Activated CD8-positive, alpha-beta memory T cell treated with anti-CD3 and anti-CD28 coated beads, Interleukin-2, amount 10 ng/mL, durations not matched to agents 7 days and 5 days (primary cell): Measurements from ENCODE around the gene FASN. TPM values are rescaled to one million over a fixed set of nuclear protein-coding genes. Genes with fewer than 3 reads are reported as not detected.
"Not testable (repeated sequence)": the region's sequence is repeated elsewhere in the genome, so short reads cannot be mapped to it uniquely, and the experiment has no call there.

Source experiments
- ATAC-seq: fragments of 150-1000 bp; cut with Tn5 transposase; one replicate; pipeline ENCODE4 v1.10.0; 2021; ENCODE audit warnings: moderate library complexity
- CTCF ChIA-PET: fragments of 350-600 bp; sonication (Branson Sonifier 250); formaldehyde crosslinking; loops from one replicate; lab custom pipeline; 2021; ENCODE audit warnings: antibody characterized with exemption; lab: Charles Lee
- DNase-seq: peaks from one replicate; pipeline ENCODE4 v3.0.0-alpha.2; 2020
- H3K27ac Mint-ChIP-seq: one replicate; pipeline ENCODE4 v1.8.0; 2021; ENCODE audit warnings: mild to moderate bottlenecking, mixed read lengths
- H3K27me3 Mint-ChIP-seq: one replicate; pipeline ENCODE4 v1.8.0; 2021; ENCODE audit warnings: mixed read lengths
- H3K36me3 Mint-ChIP-seq: one replicate; pipeline ENCODE4 v1.8.0; 2021; ENCODE audit warnings: mild to moderate bottlenecking, mixed read lengths
- H3K4me1 Mint-ChIP-seq: one replicate; pipeline ENCODE4 v1.8.0; 2021; ENCODE audit warnings: mixed read lengths
- H3K4me3 Mint-ChIP-seq: one replicate; pipeline ENCODE4 v1.8.0; 2021; ENCODE audit warnings: mild to moderate bottlenecking, moderate library complexity, mixed read lengths
- H3K9me3 Mint-ChIP-seq: one replicate; pipeline ENCODE4 v1.8.0; 2022; ENCODE audit warnings: low read depth, mixed read lengths
- total RNA-seq, 2 experiments: library from RNA; stranded (reverse); gene quantifications; one replicate each; pipeline ENCODE4 v1.2.3, GENCODE V29; 2021

The FASN gene
- total RNA-seq, 2 experiments from 2014 or later = 229 to 277 TPM

- no peak for DNase-seq
- ATAC-seq = no peak
- Mint-ChIP-seq H3K36me3 (no peaks in the 10 kb centered on the region), H3K27ac (no peak overlapping the region), H3K4me1 (peaks cover 9% of the 10 kb centered on the region), H3K27me3 (no peaks in the 10 kb centered on the region), H3K4me3 (no peak overlapping the region), H3K9me3 (no peaks in the 10 kb centered on the region)
- CTCF ChIA-PET = no interaction called here
Observed at GRCh38 chr17:82047379-82047778, 50.7 kb downstream of the FASN start.

DNA sequence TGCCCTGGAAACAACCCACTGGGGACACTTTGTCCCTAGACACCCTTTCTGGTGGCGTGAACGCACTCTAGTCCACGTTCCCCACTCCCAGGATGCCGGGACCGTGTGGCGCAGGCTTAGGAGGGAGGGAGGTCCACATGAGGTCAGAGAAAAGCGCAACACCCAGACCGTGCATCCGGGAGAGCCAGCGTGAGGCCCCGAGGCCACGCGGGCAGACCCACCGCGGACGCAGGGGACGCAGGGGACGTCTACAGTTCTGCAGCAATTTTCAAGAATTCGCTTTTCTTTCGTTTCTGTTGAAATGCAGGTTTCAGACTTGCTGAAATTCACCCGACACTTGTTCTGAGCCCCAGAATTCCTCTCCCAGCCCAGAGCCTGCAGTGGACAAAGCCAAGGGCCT is 51.1 kb downstream of the FASN start:
- Mint-ChIP-seq H3K27ac (no peak overlapping the region), H3K27me3 (no peaks in the 10 kb centered on the region), H3K9me3 (no peaks in the 10 kb centered on the region), H3K4me3 (no peak overlapping the region), H3K4me1 (peaks cover 9% of the 10 kb centered on the region), H3K36me3 (no peaks in the 10 kb centered on the region)
- CTCF ChIA-PET = no interaction called here
- ATAC-seq = no peak
- no peak for DNase-seq

DNA sequence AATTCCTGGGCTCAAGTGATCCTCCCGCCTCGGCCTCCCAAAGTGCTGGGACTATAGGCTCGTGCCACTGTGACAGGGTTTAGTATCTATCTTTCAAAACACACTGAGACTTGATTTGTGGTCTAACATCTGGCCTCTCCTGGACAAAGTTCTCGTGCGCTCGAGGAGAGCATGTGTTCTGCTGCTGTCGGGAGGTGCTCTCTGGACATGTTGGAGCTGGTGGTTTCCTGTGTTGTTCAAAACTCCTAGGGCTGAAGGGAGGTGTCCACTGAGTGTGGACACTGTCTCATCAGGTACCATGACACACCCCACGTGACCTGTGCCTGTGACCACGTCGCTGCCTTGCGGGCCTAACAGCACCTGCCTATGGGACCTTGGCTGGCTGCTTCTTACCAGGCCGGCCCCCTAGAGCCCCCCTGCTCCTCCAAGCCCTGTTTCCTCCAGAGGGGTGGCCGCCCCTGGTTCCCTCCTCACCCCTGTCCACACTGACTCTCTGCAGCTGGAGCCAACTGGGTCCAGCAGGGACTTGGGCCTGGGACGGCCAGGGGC is 52.0 kb downstream of the FASN start:
- Mint-ChIP-seq H3K4me3 (no peak overlapping the region), H3K4me1 (peaks cover 12% of the 10 kb centered on the region), H3K27ac (no peak overlapping the region), H3K27me3 (no peaks in the 10 kb centered on the region), H3K36me3 (no peaks in the 10 kb centered on the region), H3K9me3 (no peaks in the 10 kb centered on the region)
- no peak for DNase-seq
- ATAC-seq = no peak
- CTCF ChIA-PET = no interaction called here

- DNase-seq = no peak
- Mint-ChIP-seq H3K9me3 (no peaks in the 10 kb centered on the region), H3K27me3 (no peaks in the 10 kb centered on the region), H3K4me3 (no peak overlapping the region), H3K27ac (no peak overlapping the region), H3K4me1 (peaks cover 10% of the 10 kb centered on the region), H3K36me3 (no peaks in the 10 kb centered on the region)
- no peak for ATAC-seq
- CTCF ChIA-PET = interaction anchor here (0.7 to 1.4 kb wide), 4 partner anchors 11 to 83 kb away, joined by 3 to 4 read pairs (median 3); no protein-coding TSS in a partner anchor
Observed at GRCh38 chr17:82043507-82043906, 54.5 kb downstream of the FASN start.

GRCh38 chr17:82042649-82043048 is 55.4 kb downstream of the FASN start:
- ATAC-seq = no peak
- H3K9me3 Mint-ChIP-seq = no peaks in the 10 kb centered on the region
- H3K27me3 Mint-ChIP-seq = no peaks in the 10 kb centered on the region
- DNase-seq = no peak
- no peak overlapping the region for H3K27ac Mint-ChIP-seq
- H3K36me3 Mint-ChIP-seq = no peaks in the 10 kb centered on the region
- CTCF ChIA-PET = interaction anchor here (0.7 kb wide), 1 partner anchor 84 kb away, joined by 3 read pairs; no protein-coding TSS in a partner anchor
- no peak overlapping the region for H3K4me3 Mint-ChIP-seq
- peaks cover 15% of the 10 kb centered on the region for H3K4me1 Mint-ChIP-seq

DNA sequence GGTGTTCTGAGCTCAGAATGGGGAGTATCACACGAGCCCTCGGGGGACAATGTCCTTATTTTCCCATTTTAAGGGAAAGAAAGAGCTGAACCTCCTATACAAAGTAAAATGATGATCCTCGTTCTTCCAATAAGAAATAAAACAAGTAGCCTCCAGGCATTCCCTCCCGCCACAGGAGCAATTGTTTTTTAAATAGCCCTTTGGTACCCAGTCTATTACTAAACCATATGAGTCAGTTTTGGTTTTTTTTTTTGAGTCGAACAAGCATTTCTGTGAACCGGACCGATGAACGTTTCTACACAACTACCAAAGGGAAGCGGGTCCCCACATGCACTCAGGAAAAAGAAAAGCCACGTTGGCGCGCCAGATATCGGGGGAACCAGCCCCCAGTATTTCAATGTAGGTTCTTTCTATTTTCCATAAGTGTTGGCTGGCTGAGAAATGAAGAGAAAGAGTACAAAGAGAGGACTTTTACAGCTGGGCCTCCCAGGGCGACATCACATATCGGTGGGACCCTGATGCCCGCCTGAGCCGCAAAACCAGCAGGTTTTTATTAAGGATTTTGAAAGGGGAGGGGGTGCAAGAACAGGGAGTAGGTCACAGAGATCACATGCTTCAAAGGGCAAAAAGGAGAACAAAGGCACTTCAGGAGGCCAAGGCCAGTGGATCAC is 56.8 kb downstream of the FASN start:
- H3K27me3 Mint-ChIP-seq = no peaks in the 10 kb centered on the region
- no peaks in the 10 kb centered on the region for H3K9me3 Mint-ChIP-seq
- CTCF ChIA-PET = interaction anchor here (1.0 kb wide), 1 partner anchor 115 kb away, joined by 3 read pairs; no protein-coding TSS in a partner anchor
- peaks cover 18% of the 10 kb centered on the region for H3K4me1 Mint-ChIP-seq
- DNase-seq = no peak
- no peak for ATAC-seq
- H3K27ac Mint-ChIP-seq = no peak overlapping the region
- no peak overlapping the region for H3K4me3 Mint-ChIP-seq
- H3K36me3 Mint-ChIP-seq = no peaks in the 10 kb centered on the region

GRCh38 chr17:82039695-82040299 is 58.2 kb downstream of the FASN start:
- H3K27ac Mint-ChIP-seq = no peak overlapping the region
- peaks cover 7% of the 10 kb centered on the region for H3K36me3 Mint-ChIP-seq
- CTCF ChIA-PET = interaction anchor here (2.5 kb wide), 1 partner anchor 10 kb away, joined by 16 read pairs; no protein-coding TSS in a partner anchor
- ATAC-seq = no peak
- peaks cover 24% of the 10 kb centered on the region for H3K4me1 Mint-ChIP-seq
- no peaks in the 10 kb centered on the region for H3K27me3 Mint-ChIP-seq
- H3K4me3 Mint-ChIP-seq = no peak overlapping the region
- no peak for DNase-seq
- H3K9me3 Mint-ChIP-seq = no peaks in the 10 kb centered on the region

DNA sequence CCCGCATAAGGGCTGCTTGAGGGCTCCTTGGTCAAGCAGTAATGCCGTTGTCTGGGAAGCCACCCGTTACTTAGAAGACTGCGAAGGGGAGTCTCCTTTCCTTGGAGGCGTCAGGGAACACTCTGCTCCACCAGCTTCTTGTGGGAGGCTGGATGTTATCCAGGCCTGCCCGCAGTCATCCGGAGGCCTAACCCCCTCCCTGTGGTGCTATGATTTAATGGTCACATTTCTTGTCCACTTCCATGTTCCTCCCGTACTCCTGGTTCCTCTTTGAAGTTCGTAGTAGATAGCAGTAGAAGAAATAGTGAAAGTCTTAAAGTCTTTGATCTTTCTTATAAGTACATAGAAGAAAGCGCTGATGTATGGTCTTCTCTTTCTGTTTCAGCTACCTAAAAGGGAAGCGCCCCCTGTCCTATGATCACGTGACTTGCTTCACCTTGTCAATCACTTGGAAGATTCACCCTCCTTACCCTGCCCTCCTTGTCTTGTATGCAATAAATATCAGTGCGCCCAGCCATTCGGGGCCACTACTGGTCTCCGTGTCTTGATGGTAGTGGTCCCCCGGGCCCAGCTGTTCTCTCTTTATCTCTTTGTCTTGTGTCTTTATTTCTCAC is 59.1 kb downstream of the FASN start:
- CTCF ChIA-PET = interaction anchor here (1.7 to 3.5 kb wide), 5 partner anchors 9 to 117 kb away, joined by 7 to 16 read pairs (median 13); partner anchors contain the start of genes CENPX and LRRC45

DNA sequence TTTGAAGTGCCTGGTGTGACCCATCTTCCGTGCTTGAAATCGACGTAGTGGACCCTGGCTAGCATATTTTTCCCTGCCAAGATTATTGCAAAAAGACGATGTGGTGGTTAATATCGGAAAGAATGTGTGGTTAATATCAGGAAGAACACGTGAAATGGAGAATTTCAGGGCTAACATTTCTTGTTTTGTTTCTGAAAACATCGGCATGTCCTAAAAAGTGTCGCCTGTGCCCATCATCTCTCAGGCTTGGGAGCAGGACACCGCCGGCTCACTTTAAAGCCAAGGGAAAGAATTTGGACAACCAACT is 60.2 kb downstream of the FASN start:
- peaks cover 24% of the 10 kb centered on the region for H3K4me1 Mint-ChIP-seq
- peaks cover 7% of the 10 kb centered on the region for H3K36me3 Mint-ChIP-seq
- H3K27me3 Mint-ChIP-seq = no peaks in the 10 kb centered on the region
- ATAC-seq (no peak), DNase-seq (no peak)
- H3K4me3 Mint-ChIP-seq = peak overlapping the region; percentile 74
- peak overlapping the region; percentile 91 for H3K27ac Mint-ChIP-seq
- no peaks in the 10 kb centered on the region for H3K9me3 Mint-ChIP-seq
- CTCF ChIA-PET = interaction anchor here (0.6 to 3.5 kb wide), 31 partner anchors 8 to 353 kb away, joined by 3 to 18 read pairs (median 5); partner anchors contain the start of genes CD7, CENPX, FASN and LRRC45

More for the DNA sequence above, 59.1 kb downstream of the FASN start:
- not testable (repeated sequence) for DNase-seq, H3K9me3 Mint-ChIP-seq, H3K27ac Mint-ChIP-seq, ATAC-seq, H3K36me3 Mint-ChIP-seq, H3K4me3 Mint-ChIP-seq, H3K27me3 Mint-ChIP-seq
- peaks cover 24% of the 10 kb centered on the region for H3K4me1 Mint-ChIP-seq

GRCh38 chr17:82037092-82037888 is 60.7 kb downstream of the FASN start, which contains the start of gene DCXR:
TSS of gene DCXR (minus strand) at chr17:82037697. CDS start at chr17:82037682, 15 bp downstream.
- H3K27me3 Mint-ChIP-seq = no peaks in the 10 kb centered on the region
- peaks cover 7% of the 10 kb centered on the region for H3K36me3 Mint-ChIP-seq
- H3K4me3 Mint-ChIP-seq = peak within 1 kb of the TSS; percentile 74
- peak; percentile 95 for ATAC-seq
- peak; percentile 98 for DNase-seq
- CTCF ChIA-PET = interaction anchor here (0.6 to 3.5 kb wide), 33 partner anchors 7 to 353 kb away, joined by 3 to 18 read pairs (median 5); partner anchors contain the start of genes CD7, CENPX, FASN and LRRC45
- H3K9me3 Mint-ChIP-seq = no peaks in the 10 kb centered on the region
- H3K27ac Mint-ChIP-seq = peak within 1 kb of the TSS; percentile 91
- peaks cover 24% of the 10 kb centered on the region for H3K4me1 Mint-ChIP-seq

DNA sequence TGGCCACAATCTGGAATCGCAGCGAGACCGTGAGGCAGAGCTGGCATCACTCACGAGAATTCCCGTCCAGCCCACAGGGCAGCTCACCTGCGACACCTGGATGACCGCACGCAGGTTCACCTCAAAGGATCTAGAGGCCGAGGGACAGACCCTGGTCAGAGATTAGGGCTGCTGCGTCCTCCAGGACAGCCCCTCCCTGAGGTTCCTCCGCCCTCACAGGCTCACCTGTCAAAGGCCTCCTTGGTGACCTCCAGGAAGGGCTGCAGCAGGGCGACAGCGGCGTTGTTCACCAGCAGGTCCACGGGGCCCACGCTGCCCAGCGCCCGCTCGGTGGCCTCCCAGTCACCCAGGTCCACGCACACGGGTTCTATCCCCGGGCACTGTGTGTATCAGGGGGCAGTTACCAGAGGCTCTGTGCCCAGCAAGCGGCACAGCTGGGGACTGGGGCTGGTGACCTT is 61.4 kb downstream of the FASN start:
- CTCF ChIA-PET = interaction anchor here (0.8 to 3.5 kb wide), 7 partner anchors 9 to 77 kb away, joined by 3 to 10 read pairs (median 5); partner anchors contain the start of genes CENPX and LRRC45
- Mint-ChIP-seq H3K27ac (peak overlapping the region; percentile 28), H3K4me3 (peak overlapping the region; percentile 74), H3K27me3 (no peaks in the 10 kb centered on the region), H3K4me1 (peaks cover 24% of the 10 kb centered on the region), H3K9me3 (no peaks in the 10 kb centered on the region), H3K36me3 (peaks cover 7% of the 10 kb centered on the region)
- DNase-seq (no peak), ATAC-seq (no peak)

DNA sequence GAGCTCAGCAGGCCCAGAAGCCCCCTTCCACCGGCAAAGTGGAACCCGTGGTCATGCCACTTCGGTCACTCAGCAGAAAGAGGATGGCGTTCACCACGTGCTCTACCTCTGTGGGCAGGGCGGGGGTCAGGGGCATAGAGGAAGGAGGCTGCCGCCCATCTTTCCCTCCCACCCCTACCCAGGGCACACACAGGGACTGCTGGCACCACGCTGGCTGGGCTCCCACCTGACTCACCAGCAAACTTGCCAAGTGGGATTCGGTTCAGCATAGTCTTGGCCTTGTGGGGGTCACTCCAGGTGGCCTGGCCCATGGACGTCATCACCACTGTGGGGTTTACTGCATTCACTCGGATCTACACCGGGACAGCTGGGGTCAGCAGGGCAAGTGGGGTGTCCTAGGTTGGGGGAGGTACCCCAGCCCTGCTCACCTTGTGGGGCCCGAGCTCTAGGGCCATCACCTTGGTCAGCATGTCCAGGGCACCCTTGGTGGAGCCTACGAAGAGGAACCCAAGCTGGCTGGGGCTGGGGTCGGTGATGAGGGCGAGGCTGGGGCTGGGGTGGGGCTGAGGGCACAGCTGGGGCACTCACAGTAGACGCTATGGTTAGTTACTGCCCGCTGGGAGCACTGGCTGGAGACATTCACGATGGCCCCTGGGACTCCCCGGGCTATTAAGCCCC is 61.9 kb downstream of the FASN start:
- CTCF ChIA-PET = interaction anchor here (0.8 to 3.5 kb wide), 8 partner anchors 8 to 118 kb away, joined by 3 to 10 read pairs (median 5); partner anchors contain the start of genes CENPX and LRRC45
- Mint-ChIP-seq H3K4me1 (peaks cover 22% of the 10 kb centered on the region), H3K27me3 (no peaks in the 10 kb centered on the region), H3K9me3 (no peaks in the 10 kb centered on the region), H3K27ac (no peak overlapping the region), H3K36me3 (peaks cover 7% of the 10 kb centered on the region), H3K4me3 (peak overlapping the region; percentile 74)
- ATAC-seq (no peak), DNase-seq (no peak)
